HepG2 (cell line): Measurements from ENCODE around the gene MMS19. TPM values are rescaled to one million over a fixed set of nuclear protein-coding genes. Genes with fewer than 3 reads are reported as not detected.
A peak's percentile ranks its signal among the peaks of the same experiment; 100 is the strongest.

Experiments used
- DMAP1 ChIP-seq: IDR thresholded peaks from 2 replicates; pipeline ENCODE4 v1.6.1; 2016
- FOXA3 ChIP-seq: IDR thresholded peaks from 2 replicates; pipeline ENCODE4 v1.6.1; 2016; ENCODE audit warnings: missing genetic modification reagents, missing compliant biosample characterization
- GATAD1 ChIP-seq: IDR thresholded peaks from 2 replicates; pipeline ENCODE4 v1.6.1; 2016; ENCODE audit warnings: missing genetic modification reagents, missing compliant biosample characterization
- HCFC1 ChIP-seq: fragments of 150-350 bp; IDR thresholded peaks from 2 replicates; pipeline ENCODE4 v1.6.1; 2014; ENCODE audit warnings: low read depth, low read length
- HDAC2 ChIP-seq: sonication (generic); formaldehyde crosslinking; IDR thresholded peaks from 2 replicates; pipeline ENCODE4 v1.4.0; 2020; ENCODE audit warnings: missing genetic modification reagents
- HMG20A ChIP-seq: IDR thresholded peaks from 2 replicates; pipeline ENCODE4 v1.6.1; 2016; ENCODE audit warnings: borderline replicate concordance
- LCORL ChIP-seq, 2 experiments: fragments of 450-650 bp in 1 of 2; sonication (generic) in 1 of 2; formaldehyde crosslinking in 1 of 2; IDR thresholded peaks; 2 replicates each; pipeline versions ENCODE4 v1.5.0 to v1.6.1; 2017 to 2020; ENCODE audit warnings: antibody characterized with exemption in 1 of 2, missing genetic modification reagents in 1 of 2
- REPIN1 ChIP-seq: sonication (generic); formaldehyde crosslinking; IDR thresholded peaks from 2 replicates; pipeline ENCODE4 v1.8.0; 2022; ENCODE audit warnings: missing genetic modification reagents, low read depth, mild to moderate bottlenecking, borderline replicate concordance
- ZBTB38 ChIP-seq: sonication (generic); formaldehyde crosslinking; IDR thresholded peaks from 2 replicates; pipeline ENCODE4 v1.5.1; 2020; ENCODE audit warnings: mild to moderate bottlenecking, missing genetic modification reagents
- ZNF230 ChIP-seq: sonication (generic); formaldehyde crosslinking; IDR thresholded peaks from 2 replicates; pipeline ENCODE4 v1.4.0; 2020; ENCODE audit warnings: mild to moderate bottlenecking, missing genetic modification reagents
- ZNF879 ChIP-seq: sonication (generic); formaldehyde crosslinking; IDR thresholded peaks from 2 replicates; pipeline ENCODE4 v1.8.1; 2023; ENCODE audit warnings: missing genetic modification reagents
- ZSCAN12 ChIP-seq: sonication (generic); formaldehyde crosslinking; IDR thresholded peaks from 2 replicates; pipeline ENCODE4 v1.9.0; 2021; ENCODE audit warnings: mild to moderate bottlenecking, missing genetic modification reagents
- polyA plus RNA-seq, 8 experiments: library from polyadenylated mRNA; depleted of rRNA in 3 of 8; stranded (reverse) in 7 of 8; unstranded in 1 of 8; fragments of >200 nt; fragmentation: Illumina TruSeq in 4 of 8; extraction: Trizol in 4 of 8; gene quantifications; 2 replicates each; pipeline versions ENCODE4 v1.2.1 to v1.2.3, GENCODE V29; 2011 to 2016; ENCODE audit warnings: low read depth in 4 of 8, missing spikeins in 1 of 8, mixed read lengths in 1 of 8; ENCODE audit not compliant: insufficient read depth in 1 of 8
- total RNA-seq, 5 experiments: library from RNA; depleted of rRNA; stranded (reverse); fragments of >200 nt; fragmentation: Illumina TruSeq; extraction: Trizol; gene quantifications; 2 replicates each; pipeline ENCODE4 v1.2.3, GENCODE V29; 2016; ENCODE audit warnings: low read depth in 1 of 5
- TF ChIP-seq, protein P1 (sequence below): sonication (generic); formaldehyde crosslinking; IDR thresholded peaks from 2 replicates; pipeline ENCODE4 v1.5.0; 2020; ENCODE audit warnings: missing genetic modification reagents
- TF ChIP-seq, protein P2 (sequence below): sonication (generic); formaldehyde crosslinking; IDR thresholded peaks from 2 replicates; pipeline ENCODE4 v1.5.0; 2020; ENCODE audit warnings: missing genetic modification reagents
- TF ChIP-seq, protein P3 (sequence below): IDR thresholded peaks from 2 replicates; pipeline ENCODE4 v1.6.1; 2016; ENCODE audit warnings: low read depth
- TF ChIP-seq, protein P4 (sequence below): IDR thresholded peaks from 2 replicates; pipeline ENCODE4 v1.6.1; 2018; ENCODE audit warnings: missing genetic modification reagents
- TF ChIP-seq, protein P5 (sequence below): sonication (generic); formaldehyde crosslinking; IDR thresholded peaks from 2 replicates; pipeline ENCODE4 v1.8.0; 2022; ENCODE audit warnings: missing genetic modification reagents, mild to moderate bottlenecking, inconsistent platforms, borderline replicate concordance
- TF ChIP-seq, protein P6 (sequence below): IDR thresholded peaks from 2 replicates; pipeline ENCODE4 v1.6.1; 2018; ENCODE audit warnings: missing genetic modification reagents, mild to moderate bottlenecking, missing compliant biosample characterization
- TF ChIP-seq, protein P7 (sequence below): sonication (generic); formaldehyde crosslinking; IDR thresholded peaks from 2 replicates; pipeline ENCODE4 v1.4.0; 2020; ENCODE audit warnings: missing genetic modification reagents
- TF ChIP-seq, protein P8 (sequence below): sonication (generic); formaldehyde crosslinking; IDR thresholded peaks from 2 replicates; pipeline ENCODE4 v1.8.0; 2022; ENCODE audit warnings: missing genetic modification reagents, mild to moderate bottlenecking, borderline replicate concordance

The MMS19 gene
- total and polyA plus RNA-seq, 2 of the 13 experiments (the other 11 are each of a cell fraction or from before 2014, with no cell fraction given) = 76.4 to 107 TPM

DNA sequence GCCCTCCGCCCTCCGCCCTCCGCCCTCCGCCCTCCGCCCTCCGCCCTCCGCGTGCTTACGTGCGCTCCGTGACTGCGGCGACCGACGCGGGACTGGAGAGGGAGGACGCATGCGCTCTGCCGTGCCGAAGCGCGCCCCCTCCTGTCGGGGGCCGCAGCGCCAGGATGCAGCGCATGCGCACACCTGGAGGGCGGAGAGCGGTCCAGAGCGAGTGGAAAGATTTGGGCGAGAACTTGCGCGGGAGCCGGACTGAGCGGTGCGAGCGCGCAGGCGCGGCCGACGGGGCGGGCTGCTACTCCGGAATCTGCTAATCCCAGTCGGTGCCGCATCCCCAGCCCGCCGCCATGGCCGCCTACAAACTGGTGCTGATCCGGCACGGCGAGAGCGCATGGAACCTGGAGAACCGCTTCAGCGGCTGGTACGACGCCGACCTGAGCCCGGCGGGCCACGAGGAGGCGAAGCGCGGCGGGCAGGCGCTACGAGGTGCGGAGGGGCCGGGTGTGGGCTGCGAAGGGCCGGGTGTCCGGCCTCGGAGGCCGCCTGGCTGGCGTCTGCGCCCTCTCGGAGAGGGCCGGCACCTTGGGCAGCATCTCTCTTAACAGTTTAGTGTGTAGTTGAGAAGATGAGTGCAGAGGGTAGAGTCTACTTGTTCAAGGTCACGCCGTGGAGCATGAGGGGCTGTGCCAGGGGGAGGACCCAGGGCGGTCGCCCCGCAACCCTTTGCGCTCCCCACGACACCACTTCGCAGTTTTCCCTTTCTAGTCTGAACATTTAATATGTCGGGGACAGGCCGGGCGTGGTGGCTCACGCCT, 72.1 kb downstream of the MMS19 start, which contains the start of gene PGAM1 (continued):
- TF ChIP-seq HMG20A (CRISPR knock-in tag) = 0 out of 2 replicates have a peak, but pooled peaks have one; percentile 22
- no peak for TF ChIP-seq LCORL (IDR thresholded peaks at IDR 0.05)
- peak; percentile 80 for TF ChIP-seq LCORL (CRISPR knock-in tag; IDR thresholded peaks at IDR 0.05)
- TF ChIP-seq ZBTB38 (CRISPR knock-in tag) = peak; percentile 78; the same call in 1 of the 2 replicates
- TF ChIP-seq, protein P1, sequence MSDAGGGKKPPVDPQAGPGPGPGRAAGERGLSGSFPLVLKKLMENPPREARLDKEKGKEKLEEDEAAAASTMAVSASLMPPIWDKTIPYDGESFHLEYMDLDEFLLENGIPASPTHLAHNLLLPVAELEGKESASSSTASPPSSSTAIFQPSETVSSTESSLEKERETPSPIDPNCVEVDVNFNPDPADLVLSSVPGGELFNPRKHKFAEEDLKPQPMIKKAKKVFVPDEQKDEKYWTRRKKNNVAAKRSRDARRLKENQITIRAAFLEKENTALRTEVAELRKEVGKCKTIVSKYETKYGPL = no peak
- peak; percentile 23; the same call in 1 of the 2 replicates for TF ChIP-seq FOXA3 (CRISPR knock-in tag)
- TF ChIP-seq ZSCAN12 (CRISPR knock-in tag) = peak; percentile 60; the same call in 1 of the 2 replicates
- TF ChIP-seq, protein P2, sequence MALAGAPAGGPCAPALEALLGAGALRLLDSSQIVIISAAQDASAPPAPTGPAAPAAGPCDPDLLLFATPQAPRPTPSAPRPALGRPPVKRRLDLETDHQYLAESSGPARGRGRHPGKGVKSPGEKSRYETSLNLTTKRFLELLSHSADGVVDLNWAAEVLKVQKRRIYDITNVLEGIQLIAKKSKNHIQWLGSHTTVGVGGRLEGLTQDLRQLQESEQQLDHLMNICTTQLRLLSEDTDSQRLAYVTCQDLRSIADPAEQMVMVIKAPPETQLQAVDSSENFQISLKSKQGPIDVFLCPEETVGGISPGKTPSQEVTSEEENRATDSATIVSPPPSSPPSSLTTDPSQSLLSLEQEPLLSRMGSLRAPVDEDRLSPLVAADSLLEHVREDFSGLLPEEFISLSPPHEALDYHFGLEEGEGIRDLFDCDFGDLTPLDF (CRISPR knock-in tag) = peak; percentile 89
- TF ChIP-seq GATAD1 (CRISPR knock-in tag) = peak; percentile 78
- TF ChIP-seq, protein P3, sequence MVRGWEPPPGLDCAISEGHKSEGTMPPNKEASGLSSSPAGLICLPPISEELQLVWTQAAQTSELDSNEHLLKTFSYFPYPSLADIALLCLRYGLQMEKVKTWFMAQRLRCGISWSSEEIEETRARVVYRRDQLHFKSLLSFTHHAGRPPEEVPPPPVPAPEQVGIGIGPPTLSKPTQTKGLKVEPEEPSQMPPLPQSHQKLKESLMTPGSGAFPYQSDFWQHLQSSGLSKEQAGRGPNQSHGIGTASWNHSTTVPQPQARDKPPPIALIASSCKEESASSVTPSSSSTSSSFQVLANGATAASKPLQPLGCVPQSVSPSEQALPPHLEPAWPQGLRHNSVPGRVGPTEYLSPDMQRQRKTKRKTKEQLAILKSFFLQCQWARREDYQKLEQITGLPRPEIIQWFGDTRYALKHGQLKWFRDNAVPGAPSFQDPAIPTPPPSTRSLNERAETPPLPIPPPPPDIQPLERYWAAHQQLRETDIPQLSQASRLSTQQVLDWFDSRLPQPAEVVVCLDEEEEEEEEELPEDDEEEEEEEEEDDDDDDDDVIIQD (CRISPR knock-in tag) = peak; percentile 26; the same call in 1 of the 2 replicates
- TF ChIP-seq, protein P4, sequence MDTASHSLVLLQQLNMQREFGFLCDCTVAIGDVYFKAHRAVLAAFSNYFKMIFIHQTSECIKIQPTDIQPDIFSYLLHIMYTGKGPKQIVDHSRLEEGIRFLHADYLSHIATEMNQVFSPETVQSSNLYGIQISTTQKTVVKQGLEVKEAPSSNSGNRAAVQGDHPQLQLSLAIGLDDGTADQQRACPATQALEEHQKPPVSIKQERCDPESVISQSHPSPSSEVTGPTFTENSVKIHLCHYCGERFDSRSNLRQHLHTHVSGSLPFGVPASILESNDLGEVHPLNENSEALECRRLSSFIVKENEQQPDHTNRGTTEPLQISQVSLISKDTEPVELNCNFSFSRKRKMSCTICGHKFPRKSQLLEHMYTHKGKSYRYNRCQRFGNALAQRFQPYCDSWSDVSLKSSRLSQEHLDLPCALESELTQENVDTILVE (CRISPR knock-in tag) = peak; percentile 97
- no peak for TF ChIP-seq HDAC2
- peak; percentile 67; the same call in 1 of the 2 replicates for TF ChIP-seq DMAP1 (CRISPR knock-in tag)
- TF ChIP-seq ZNF230 (CRISPR knock-in tag) = no peak
- TF ChIP-seq, protein P5, sequence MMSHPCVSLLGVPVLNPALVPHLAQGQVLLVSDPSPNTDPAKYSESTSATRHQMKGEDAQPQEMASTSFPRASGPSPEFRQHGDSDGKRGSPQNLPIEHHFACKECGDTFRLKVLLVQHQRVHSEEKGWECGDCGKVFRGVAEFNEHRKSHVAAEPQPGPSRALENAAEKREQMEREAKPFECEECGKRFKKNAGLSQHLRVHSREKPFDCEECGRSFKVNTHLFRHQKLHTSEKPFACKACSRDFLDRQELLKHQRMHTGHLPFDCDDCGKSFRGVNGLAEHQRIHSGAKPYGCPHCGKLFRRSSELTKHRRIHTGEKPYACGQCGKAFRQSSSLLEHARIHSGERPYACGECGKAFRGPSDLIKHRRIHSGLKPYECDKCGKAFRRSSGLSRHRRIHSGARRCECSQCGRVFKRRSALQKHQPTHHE (CRISPR knock-in tag) = no peak; the same call in 1 of the 2 replicates
- peak; percentile 29 for TF ChIP-seq HCFC1
- TF ChIP-seq, protein P6, sequence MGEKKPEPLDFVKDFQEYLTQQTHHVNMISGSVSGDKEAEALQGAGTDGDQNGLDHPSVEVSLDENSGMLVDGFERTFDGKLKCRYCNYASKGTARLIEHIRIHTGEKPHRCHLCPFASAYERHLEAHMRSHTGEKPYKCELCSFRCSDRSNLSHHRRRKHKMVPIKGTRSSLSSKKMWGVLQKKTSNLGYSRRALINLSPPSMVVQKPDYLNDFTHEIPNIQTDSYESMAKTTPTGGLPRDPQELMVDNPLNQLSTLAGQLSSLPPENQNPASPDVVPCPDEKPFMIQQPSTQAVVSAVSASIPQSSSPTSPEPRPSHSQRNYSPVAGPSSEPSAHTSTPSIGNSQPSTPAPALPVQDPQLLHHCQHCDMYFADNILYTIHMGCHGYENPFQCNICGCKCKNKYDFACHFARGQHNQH (CRISPR knock-in tag) = peak; percentile 65
- TF ChIP-seq ZNF879 (CRISPR knock-in tag) = no peak
- peak; percentile 51; the same call in 1 of the 2 replicates for TF ChIP-seq REPIN1 (CRISPR knock-in tag)
- TF ChIP-seq, protein P7, sequence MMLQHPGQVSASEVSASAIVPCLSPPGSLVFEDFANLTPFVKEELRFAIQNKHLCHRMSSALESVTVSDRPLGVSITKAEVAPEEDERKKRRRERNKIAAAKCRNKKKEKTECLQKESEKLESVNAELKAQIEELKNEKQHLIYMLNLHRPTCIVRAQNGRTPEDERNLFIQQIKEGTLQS (CRISPR knock-in tag) = peak; percentile 56; the same call in 1 of the 2 replicates
- TF ChIP-seq, protein P8, sequence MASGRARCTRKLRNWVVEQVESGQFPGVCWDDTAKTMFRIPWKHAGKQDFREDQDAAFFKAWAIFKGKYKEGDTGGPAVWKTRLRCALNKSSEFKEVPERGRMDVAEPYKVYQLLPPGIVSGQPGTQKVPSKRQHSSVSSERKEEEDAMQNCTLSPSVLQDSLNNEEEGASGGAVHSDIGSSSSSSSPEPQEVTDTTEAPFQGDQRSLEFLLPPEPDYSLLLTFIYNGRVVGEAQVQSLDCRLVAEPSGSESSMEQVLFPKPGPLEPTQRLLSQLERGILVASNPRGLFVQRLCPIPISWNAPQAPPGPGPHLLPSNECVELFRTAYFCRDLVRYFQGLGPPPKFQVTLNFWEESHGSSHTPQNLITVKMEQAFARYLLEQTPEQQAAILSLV (CRISPR knock-in tag) = peak; percentile 56; the same call in 1 of the 2 replicates
